ENCODE data around the gene KIF6.

The KIF6 gene

GRCh38 chr6:39646751-39647420 lies 78.3 kb downstream of the KIF6 start:
- H3K36me3 ChIP-seq (ENCODE audit: control insufficient read depth, insufficient read depth, low read length) = no peaks in the 10 kb centered on the region
- no peaks in the 10 kb centered on the region for H3K9me3 ChIP-seq (ENCODE audit: control insufficient read depth, low read length)
- H3K4me3 ChIP-seq (ENCODE audit: low read length) = no peak overlapping the region
- no peaks in the 10 kb centered on the region for H3K4me1 ChIP-seq (ENCODE audit: control insufficient read depth, insufficient read depth, low read length)
- H3K27me3 ChIP-seq (ENCODE audit: control insufficient read depth, insufficient read depth, low read length) = peaks cover 3% of the 10 kb centered on the region
- no peak overlapping the region for H3K9ac ChIP-seq (ENCODE audit: low read length)

DNA sequence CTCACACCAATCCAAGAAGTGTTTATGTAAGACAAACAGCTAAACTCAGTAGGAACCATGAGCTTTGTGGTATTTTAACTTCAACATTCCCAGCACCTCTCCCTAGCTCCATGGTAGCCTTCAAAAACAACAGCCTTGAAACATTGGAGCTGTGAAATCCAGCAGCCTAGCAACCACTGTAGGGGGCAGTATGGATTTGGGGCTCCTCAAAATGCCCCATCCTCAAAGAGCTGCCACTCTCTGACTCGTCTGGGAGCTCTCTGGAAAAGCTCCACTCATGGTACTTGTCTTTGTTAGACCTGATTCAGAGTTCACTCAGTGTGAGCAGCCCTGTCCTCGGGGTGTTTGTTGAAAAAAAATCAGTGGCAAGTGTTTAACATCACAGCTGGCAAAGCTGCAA lies 82.9 kb downstream of the KIF6 start:
- no peaks in the 10 kb centered on the region for H3K27me3 ChIP-seq (ENCODE audit: control insufficient read depth, insufficient read depth, low read length)
- H3K9me3 ChIP-seq (ENCODE audit: control insufficient read depth, low read length) = no peaks in the 10 kb centered on the region
- H3K4me3 ChIP-seq (ENCODE audit: low read length) = no peak overlapping the region
- H3K4me1 ChIP-seq (ENCODE audit: control insufficient read depth, insufficient read depth, low read length) = no peaks in the 10 kb centered on the region
- H3K36me3 ChIP-seq (ENCODE audit: control insufficient read depth, insufficient read depth, low read length) = no peaks in the 10 kb centered on the region
- H3K9ac ChIP-seq (ENCODE audit: low read length) = no peak overlapping the region

GRCh38 chr6:39638126-39638822 lies 86.9 kb downstream of the KIF6 start:
- Histone ChIP-seq H3K9me3 (ENCODE audit: control insufficient read depth, low read length) (no peaks in the 10 kb centered on the region), H3K9ac (ENCODE audit: low read length) (no peak overlapping the region), H3K4me1 (ENCODE audit: control insufficient read depth, insufficient read depth, low read length) (no peaks in the 10 kb centered on the region), H3K36me3 (ENCODE audit: control insufficient read depth, insufficient read depth, low read length) (no peaks in the 10 kb centered on the region), H3K27me3 (ENCODE audit: control insufficient read depth, insufficient read depth, low read length) (no peaks in the 10 kb centered on the region), H3K4me3 (ENCODE audit: low read length) (no peak overlapping the region)

DNA sequence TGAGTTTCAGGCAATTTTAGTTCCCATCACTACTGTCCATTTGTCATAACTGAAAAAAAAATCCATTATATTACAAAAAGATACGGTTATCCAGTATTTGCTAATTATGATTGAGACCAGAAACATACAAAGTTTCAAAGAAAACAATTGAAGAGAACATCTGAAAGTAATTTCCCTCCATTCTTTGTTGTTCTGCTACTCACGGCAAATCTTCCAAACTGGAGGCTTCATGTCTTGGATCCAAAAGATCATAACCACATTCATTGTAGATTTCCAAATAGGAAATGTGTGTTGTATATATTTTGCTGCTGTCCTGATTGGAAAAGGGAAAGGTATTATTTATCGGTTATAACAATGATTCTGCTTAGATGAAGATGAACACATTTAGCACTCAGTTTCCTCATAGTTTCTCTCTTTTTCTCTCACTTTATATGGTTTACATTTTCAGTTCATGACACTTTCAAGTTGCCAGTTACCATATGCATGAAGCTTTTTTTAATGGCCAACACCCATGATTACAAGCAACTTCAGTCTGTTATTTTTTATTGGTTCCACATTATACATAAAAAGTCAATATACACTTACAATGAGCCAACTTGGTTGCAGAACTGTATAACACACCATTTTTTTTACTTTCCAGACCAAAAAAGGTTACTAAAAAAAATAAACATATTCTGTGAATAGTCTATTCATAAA lies 90.4 kb downstream of the KIF6 start:
- H3K9ac ChIP-seq (ENCODE audit: low read length) = no peak overlapping the region
- H3K9me3 ChIP-seq (ENCODE audit: control insufficient read depth, low read length) = no peaks in the 10 kb centered on the region
- H3K27me3 ChIP-seq (ENCODE audit: control insufficient read depth, insufficient read depth, low read length) = no peaks in the 10 kb centered on the region
- no peaks in the 10 kb centered on the region for H3K36me3 ChIP-seq (ENCODE audit: control insufficient read depth, insufficient read depth, low read length)
- no peak overlapping the region for H3K4me3 ChIP-seq (ENCODE audit: low read length)
- no peaks in the 10 kb centered on the region for H3K4me1 ChIP-seq (ENCODE audit: control insufficient read depth, insufficient read depth, low read length)

GRCh38 chr6:39625209-39625608 lies 100.0 kb downstream of the KIF6 start:
- no peaks in the 10 kb centered on the region for H3K27me3 ChIP-seq (ENCODE audit: control insufficient read depth, insufficient read depth, low read length)
- H3K36me3 ChIP-seq (ENCODE audit: control insufficient read depth, insufficient read depth, low read length) = no peaks in the 10 kb centered on the region
- H3K9ac ChIP-seq (ENCODE audit: low read length) = no peak overlapping the region
- no peak overlapping the region for H3K4me3 ChIP-seq (ENCODE audit: low read length)
- H3K9me3 ChIP-seq (ENCODE audit: control insufficient read depth, low read length) = no peaks in the 10 kb centered on the region
- H3K4me1 ChIP-seq (ENCODE audit: control insufficient read depth, insufficient read depth, low read length) = no peaks in the 10 kb centered on the region

DNA sequence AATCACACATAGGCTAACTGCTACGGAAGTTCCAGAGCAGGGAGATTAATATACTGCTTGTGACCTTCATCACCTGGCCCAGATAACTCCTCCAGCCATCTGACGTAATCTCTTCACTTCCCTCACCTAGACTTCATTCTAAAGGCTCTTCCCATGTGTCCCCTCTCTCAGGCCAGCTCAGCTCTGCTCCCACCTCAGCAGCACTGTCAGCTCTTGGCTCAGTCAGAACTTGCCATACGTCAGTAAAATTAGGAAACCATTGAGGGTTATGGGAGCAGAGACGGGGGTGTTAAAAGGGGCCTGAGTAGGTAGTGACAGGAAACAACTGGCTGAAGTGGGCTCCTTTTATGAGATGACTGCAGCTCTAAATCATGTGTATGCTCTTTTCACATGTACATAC lies 101.5 kb downstream of the KIF6 start:
- Histone ChIP-seq H3K4me1 (ENCODE audit: control insufficient read depth, insufficient read depth, low read length) (no peaks in the 10 kb centered on the region), H3K9me3 (ENCODE audit: control insufficient read depth, low read length) (no peaks in the 10 kb centered on the region), H3K36me3 (ENCODE audit: control insufficient read depth, insufficient read depth, low read length) (no peaks in the 10 kb centered on the region), H3K9ac (ENCODE audit: low read length) (no peak overlapping the region), H3K27me3 (ENCODE audit: control insufficient read depth, insufficient read depth, low read length) (no peaks in the 10 kb centered on the region), H3K4me3 (ENCODE audit: low read length) (no peak overlapping the region)

DNA sequence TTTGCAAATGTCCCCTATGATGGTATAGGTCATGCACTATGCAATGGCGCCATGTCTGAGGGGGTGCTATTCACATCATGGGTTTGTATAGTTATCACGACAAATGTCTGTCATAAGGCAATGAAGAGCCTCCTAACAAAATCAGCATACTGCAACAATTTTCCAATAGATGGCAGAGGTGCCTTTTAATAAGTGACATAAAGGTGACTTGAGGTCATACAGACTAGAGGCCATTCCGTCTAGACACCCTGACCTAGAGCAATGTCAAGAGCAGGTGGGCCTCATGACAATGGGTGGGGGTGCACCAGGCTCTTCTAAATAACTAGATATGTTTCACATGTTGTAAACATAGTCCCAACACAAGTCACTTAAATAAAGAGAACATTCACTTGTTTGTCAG lies 107.7 kb downstream of the KIF6 start:
- H3K4me1 ChIP-seq (ENCODE audit: control insufficient read depth, insufficient read depth, low read length) = no peaks in the 10 kb centered on the region

DNA sequence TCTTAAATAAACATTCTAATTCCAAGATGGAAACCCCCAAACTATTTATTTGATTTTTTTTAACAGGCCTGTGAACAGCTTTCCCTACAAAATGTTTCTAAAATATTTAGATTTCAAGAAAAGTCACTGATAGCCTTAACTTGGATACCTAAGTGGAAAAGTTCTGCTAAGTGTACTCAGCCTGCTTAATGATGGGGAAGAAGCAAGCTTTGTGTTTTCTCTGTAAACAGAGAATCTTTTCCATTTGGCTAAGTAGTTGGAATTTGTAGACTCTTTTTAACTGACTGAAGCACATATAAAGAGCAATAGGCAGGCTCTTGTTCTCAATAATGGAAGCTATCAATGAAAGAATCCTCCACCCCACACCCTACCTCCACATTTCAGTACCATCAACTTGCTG lies 108.2 kb downstream of the KIF6 start:
- Histone ChIP-seq H3K4me3 (ENCODE audit: low read length) (no peak overlapping the region), H3K36me3 (ENCODE audit: control insufficient read depth, insufficient read depth, low read length) (no peaks in the 10 kb centered on the region), H3K27me3 (ENCODE audit: control insufficient read depth, insufficient read depth, low read length) (no peaks in the 10 kb centered on the region), H3K4me1 (ENCODE audit: control insufficient read depth, insufficient read depth, low read length) (no peaks in the 10 kb centered on the region), H3K9ac (ENCODE audit: low read length) (no peak overlapping the region), H3K9me3 (ENCODE audit: control insufficient read depth, low read length) (no peaks in the 10 kb centered on the region)

More for the DNA sequence above, 107.7 kb downstream of the KIF6 start:
- Histone ChIP-seq H3K27me3 (ENCODE audit: control insufficient read depth, insufficient read depth, low read length) (no peaks in the 10 kb centered on the region), H3K36me3 (ENCODE audit: control insufficient read depth, insufficient read depth, low read length) (no peaks in the 10 kb centered on the region), H3K9me3 (ENCODE audit: control insufficient read depth, low read length) (no peaks in the 10 kb centered on the region), H3K9ac (ENCODE audit: low read length) (no peak overlapping the region), H3K4me3 (ENCODE audit: low read length) (no peak overlapping the region)

DNA sequence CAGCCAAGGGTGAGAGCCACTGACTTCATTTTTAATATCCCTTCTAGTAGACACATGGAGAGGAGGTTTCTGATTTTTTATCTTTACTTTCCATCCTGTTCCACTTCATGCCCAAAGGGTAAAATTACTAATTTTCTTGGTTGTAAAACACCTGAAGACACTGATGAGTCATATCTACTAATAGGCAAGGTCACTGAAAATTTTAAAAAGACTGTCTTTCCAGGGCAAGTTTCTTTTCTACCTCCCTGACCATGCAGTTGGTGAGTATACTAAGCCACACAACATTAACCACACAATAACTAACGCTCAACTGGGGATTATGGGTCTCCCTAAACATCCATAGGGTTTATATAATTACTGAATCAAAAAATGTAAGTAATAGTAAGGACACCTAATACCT lies 109.6 kb downstream of the KIF6 start:
- Histone ChIP-seq H3K9ac (ENCODE audit: low read length) (no peak overlapping the region), H3K4me1 (ENCODE audit: control insufficient read depth, insufficient read depth, low read length) (no peaks in the 10 kb centered on the region), H3K36me3 (ENCODE audit: control insufficient read depth, insufficient read depth, low read length) (no peaks in the 10 kb centered on the region), H3K27me3 (ENCODE audit: control insufficient read depth, insufficient read depth, low read length) (no peaks in the 10 kb centered on the region), H3K4me3 (ENCODE audit: low read length) (no peak overlapping the region), H3K9me3 (ENCODE audit: control insufficient read depth, low read length) (no peaks in the 10 kb centered on the region)

DNA sequence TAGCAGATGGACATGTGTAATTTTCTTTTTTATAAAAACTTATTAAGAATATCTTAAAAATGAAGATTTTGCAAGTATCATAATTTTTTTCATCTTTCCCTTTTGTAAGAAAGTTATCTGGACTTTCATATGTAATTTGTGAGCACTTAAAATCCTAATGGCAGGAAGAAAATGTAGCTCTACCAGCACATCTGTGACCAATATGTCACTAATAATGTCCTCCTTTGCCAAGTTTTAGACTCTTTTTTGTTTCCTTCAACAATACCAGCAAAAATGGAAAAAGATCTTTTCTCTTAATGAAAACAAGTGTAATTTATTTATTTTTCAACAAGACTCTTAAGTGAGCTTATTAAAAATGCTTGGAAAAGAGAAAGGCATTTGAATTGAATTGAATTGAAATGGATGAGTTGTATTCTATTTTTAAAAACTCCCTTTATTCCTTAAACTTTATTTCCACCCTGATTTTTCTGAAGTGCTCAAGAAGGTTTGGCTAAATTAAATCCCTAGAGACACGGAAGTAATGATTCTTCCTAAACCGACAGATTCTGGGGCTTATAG lies 110.7 kb downstream of the KIF6 start:
- Histone ChIP-seq H3K27me3 (ENCODE audit: control insufficient read depth, insufficient read depth, low read length) (no peaks in the 10 kb centered on the region), H3K9ac (ENCODE audit: low read length) (no peak overlapping the region), H3K36me3 (ENCODE audit: control insufficient read depth, insufficient read depth, low read length) (no peaks in the 10 kb centered on the region), H3K9me3 (ENCODE audit: control insufficient read depth, low read length) (no peaks in the 10 kb centered on the region), H3K4me1 (ENCODE audit: control insufficient read depth, insufficient read depth, low read length) (no peaks in the 10 kb centered on the region), H3K4me3 (ENCODE audit: low read length) (no peak overlapping the region)

- no peaks in the 10 kb centered on the region for H3K36me3 ChIP-seq (ENCODE audit: control insufficient read depth, insufficient read depth, low read length)
- H3K9me3 ChIP-seq (ENCODE audit: control insufficient read depth, low read length) = no peaks in the 10 kb centered on the region
- H3K4me3 ChIP-seq (ENCODE audit: low read length) = no peak overlapping the region
- no peaks in the 10 kb centered on the region for H3K27me3 ChIP-seq (ENCODE audit: control insufficient read depth, insufficient read depth, low read length)
- no peak overlapping the region for H3K9ac ChIP-seq (ENCODE audit: low read length)
- H3K4me1 ChIP-seq (ENCODE audit: control insufficient read depth, insufficient read depth, low read length) = no peaks in the 10 kb centered on the region
Observed at GRCh38 chr6:39610221-39610620, 115.0 kb downstream of the KIF6 start.

GRCh38 chr6:39608652-39609345 lies 116.4 kb downstream of the KIF6 start:
- no peaks in the 10 kb centered on the region for H3K36me3 ChIP-seq (ENCODE audit: control insufficient read depth, insufficient read depth, low read length)
- H3K9ac ChIP-seq (ENCODE audit: low read length) = no peak overlapping the region
- no peaks in the 10 kb centered on the region for H3K4me1 ChIP-seq (ENCODE audit: control insufficient read depth, insufficient read depth, low read length)
- H3K4me3 ChIP-seq (ENCODE audit: low read length) = no peak overlapping the region
- H3K27me3 ChIP-seq (ENCODE audit: control insufficient read depth, insufficient read depth, low read length) = no peaks in the 10 kb centered on the region
- no peaks in the 10 kb centered on the region for H3K9me3 ChIP-seq (ENCODE audit: control insufficient read depth, low read length)
